Measurements from ENCODE around the gene PPFIA4. TPM values are rescaled to one million over a fixed set of nuclear protein-coding genes. Genes with fewer than 3 reads are reported as not detected.

PPFIA4 gene
- total and polyA plus RNA-seq, 9 of the 15 experiments (the other 6 are each of a cell fraction or from before 2014, with no cell fraction given), result 0.07 to 12.0 (median 0.70) TPM

DNA sequence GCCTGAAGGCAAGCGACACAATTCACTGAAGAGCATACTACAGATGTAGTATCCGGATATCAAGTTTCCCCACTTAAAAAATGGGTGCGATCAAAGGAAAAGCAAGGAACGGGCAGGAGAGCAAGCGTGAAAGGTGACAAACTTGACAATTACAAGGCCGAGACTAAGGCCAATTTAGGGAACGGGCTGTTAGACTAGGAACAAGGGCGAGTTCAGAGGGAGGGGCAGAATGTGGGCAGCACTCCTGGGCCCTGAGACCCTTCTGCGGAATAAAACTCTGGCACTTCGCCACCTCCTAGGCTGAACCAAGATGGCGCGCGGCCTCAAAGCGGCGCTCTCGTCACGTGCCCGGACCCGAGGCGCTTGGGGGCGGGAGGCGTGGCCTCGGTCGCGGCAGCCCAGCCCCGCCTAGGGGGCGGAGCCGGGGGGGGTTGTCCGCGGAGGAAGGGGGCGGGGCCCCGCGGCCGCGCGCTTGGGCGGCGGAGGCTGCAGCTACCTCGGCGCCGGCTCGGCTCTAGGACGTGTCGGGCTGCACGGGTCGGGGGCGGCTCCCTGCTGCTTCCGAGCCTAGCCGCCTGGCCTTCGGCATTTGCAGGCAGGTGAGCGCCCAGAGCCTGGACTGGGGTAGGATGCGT, at the start of gene PPFIA4 (continued):
- TF ChIP-seq, protein P1, sequence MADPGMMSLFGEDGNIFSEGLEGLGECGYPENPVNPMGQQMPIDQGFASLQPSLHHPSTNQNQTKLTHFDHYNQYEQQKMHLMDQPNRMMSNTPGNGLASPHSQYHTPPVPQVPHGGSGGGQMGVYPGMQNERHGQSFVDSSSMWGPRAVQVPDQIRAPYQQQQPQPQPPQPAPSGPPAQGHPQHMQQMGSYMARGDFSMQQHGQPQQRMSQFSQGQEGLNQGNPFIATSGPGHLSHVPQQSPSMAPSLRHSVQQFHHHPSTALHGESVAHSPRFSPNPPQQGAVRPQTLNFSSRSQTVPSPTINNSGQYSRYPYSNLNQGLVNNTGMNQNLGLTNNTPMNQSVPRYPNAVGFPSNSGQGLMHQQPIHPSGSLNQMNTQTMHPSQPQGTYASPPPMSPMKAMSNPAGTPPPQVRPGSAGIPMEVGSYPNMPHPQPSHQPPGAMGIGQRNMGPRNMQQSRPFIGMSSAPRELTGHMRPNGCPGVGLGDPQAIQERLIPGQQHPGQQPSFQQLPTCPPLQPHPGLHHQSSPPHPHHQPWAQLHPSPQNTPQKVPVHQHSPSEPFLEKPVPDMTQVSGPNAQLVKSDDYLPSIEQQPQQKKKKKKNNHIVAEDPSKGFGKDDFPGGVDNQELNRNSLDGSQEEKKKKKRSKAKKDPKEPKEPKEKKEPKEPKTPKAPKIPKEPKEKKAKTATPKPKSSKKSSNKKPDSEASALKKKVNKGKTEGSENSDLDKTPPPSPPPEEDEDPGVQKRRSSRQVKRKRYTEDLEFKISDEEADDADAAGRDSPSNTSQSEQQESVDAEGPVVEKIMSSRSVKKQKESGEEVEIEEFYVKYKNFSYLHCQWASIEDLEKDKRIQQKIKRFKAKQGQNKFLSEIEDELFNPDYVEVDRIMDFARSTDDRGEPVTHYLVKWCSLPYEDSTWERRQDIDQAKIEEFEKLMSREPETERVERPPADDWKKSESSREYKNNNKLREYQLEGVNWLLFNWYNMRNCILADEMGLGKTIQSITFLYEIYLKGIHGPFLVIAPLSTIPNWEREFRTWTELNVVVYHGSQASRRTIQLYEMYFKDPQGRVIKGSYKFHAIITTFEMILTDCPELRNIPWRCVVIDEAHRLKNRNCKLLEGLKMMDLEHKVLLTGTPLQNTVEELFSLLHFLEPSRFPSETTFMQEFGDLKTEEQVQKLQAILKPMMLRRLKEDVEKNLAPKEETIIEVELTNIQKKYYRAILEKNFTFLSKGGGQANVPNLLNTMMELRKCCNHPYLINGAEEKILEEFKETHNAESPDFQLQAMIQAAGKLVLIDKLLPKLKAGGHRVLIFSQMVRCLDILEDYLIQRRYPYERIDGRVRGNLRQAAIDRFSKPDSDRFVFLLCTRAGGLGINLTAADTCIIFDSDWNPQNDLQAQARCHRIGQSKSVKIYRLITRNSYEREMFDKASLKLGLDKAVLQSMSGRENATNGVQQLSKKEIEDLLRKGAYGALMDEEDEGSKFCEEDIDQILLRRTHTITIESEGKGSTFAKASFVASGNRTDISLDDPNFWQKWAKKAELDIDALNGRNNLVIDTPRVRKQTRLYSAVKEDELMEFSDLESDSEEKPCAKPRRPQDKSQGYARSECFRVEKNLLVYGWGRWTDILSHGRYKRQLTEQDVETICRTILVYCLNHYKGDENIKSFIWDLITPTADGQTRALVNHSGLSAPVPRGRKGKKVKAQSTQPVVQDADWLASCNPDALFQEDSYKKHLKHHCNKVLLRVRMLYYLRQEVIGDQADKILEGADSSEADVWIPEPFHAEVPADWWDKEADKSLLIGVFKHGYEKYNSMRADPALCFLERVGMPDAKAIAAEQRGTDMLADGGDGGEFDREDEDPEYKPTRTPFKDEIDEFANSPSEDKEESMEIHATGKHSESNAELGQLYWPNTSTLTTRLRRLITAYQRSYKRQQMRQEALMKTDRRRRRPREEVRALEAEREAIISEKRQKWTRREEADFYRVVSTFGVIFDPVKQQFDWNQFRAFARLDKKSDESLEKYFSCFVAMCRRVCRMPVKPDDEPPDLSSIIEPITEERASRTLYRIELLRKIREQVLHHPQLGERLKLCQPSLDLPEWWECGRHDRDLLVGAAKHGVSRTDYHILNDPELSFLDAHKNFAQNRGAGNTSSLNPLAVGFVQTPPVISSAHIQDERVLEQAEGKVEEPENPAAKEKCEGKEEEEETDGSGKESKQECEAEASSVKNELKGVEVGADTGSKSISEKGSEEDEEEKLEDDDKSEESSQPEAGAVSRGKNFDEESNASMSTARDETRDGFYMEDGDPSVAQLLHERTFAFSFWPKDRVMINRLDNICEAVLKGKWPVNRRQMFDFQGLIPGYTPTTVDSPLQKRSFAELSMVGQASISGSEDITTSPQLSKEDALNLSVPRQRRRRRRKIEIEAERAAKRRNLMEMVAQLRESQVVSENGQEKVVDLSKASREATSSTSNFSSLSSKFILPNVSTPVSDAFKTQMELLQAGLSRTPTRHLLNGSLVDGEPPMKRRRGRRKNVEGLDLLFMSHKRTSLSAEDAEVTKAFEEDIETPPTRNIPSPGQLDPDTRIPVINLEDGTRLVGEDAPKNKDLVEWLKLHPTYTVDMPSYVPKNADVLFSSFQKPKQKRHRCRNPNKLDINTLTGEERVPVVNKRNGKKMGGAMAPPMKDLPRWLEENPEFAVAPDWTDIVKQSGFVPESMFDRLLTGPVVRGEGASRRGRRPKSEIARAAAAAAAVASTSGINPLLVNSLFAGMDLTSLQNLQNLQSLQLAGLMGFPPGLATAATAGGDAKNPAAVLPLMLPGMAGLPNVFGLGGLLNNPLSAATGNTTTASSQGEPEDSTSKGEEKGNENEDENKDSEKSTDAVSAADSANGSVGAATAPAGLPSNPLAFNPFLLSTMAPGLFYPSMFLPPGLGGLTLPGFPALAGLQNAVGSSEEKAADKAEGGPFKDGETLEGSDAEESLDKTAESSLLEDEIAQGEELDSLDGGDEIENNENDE (IDR thresholded peaks at IDR 0.05; ENCODE audit: low read depth, low read length), result no peak
- TF ChIP-seq EZH2 (IDR thresholded peaks at IDR 0.05; ENCODE audit: borderline replicate concordance, low read depth, low read length), result no peak
- TF ChIP-seq POLR2AphosphoS5 (IDR thresholded peaks at IDR 0.05; ENCODE audit: control insufficient read depth, insufficient read depth, low read depth, low read length), result peak; percentile 31; the same call in 1 of the 2 replicates
- TF ChIP-seq STAG1 (CRISPR knock-in tag; IDR thresholded peaks at IDR 0.05; ENCODE audit: borderline replicate concordance), result peak; percentile 68; the same call in 1 of the 2 replicates
- TF ChIP-seq, protein P2, sequence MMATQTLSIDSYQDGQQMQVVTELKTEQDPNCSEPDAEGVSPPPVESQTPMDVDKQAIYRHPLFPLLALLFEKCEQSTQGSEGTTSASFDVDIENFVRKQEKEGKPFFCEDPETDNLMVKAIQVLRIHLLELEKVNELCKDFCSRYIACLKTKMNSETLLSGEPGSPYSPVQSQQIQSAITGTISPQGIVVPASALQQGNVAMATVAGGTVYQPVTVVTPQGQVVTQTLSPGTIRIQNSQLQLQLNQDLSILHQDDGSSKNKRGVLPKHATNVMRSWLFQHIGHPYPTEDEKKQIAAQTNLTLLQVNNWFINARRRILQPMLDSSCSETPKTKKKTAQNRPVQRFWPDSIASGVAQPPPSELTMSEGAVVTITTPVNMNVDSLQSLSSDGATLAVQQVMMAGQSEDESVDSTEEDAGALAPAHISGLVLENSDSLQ (IDR thresholded peaks at IDR 0.05), result no peak
- no peak for TF ChIP-seq TAF9B (IDR thresholded peaks at IDR 0.05; ENCODE audit: partially characterized antibody)
- TF ChIP-seq COPS2 (conservative IDR thresholded peaks at IDR 0.05), result no peak
- no peak for TF ChIP-seq MCM7 (IDR thresholded peaks at IDR 0.05)
- no peak for TF ChIP-seq MYBL2 (IDR thresholded peaks at IDR 0.05; ENCODE audit: low read depth)
- no peak for TF ChIP-seq MYBL2 (CRISPR knock-in tag; IDR thresholded peaks at IDR 0.05; ENCODE audit: borderline replicate concordance)
- TF ChIP-seq, protein P3, sequence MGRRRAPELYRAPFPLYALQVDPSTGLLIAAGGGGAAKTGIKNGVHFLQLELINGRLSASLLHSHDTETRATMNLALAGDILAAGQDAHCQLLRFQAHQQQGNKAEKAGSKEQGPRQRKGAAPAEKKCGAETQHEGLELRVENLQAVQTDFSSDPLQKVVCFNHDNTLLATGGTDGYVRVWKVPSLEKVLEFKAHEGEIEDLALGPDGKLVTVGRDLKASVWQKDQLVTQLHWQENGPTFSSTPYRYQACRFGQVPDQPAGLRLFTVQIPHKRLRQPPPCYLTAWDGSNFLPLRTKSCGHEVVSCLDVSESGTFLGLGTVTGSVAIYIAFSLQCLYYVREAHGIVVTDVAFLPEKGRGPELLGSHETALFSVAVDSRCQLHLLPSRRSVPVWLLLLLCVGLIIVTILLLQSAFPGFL (CRISPR knock-in tag; IDR thresholded peaks at IDR 0.05), result no peak; the same call in 1 of the 2 replicates
